HepG2 (cell line): ENCODE data around the gene STEAP1.

ENCODE experiments used
- CREB1 ChIP-seq, 2 experiments: fragments of 450-650 bp in 1 of 2; IDR thresholded peaks; 2 replicates each; pipeline ENCODE4 v1.6.1; 2016 to 2017; ENCODE audit warnings: control low read depth in 1 of 2, mild to moderate bottlenecking in 1 of 2, missing compliant biosample characterization in 1 of 2, missing genetic modification characterization in 1 of 2
- E2F1 ChIP-seq: sonication (generic); formaldehyde crosslinking; IDR thresholded peaks from 2 replicates; pipeline ENCODE4 v1.5.0; 2020; ENCODE audit warnings: missing genetic modification reagents
- PRDM10 ChIP-seq: sonication (generic); formaldehyde crosslinking; IDR thresholded peaks from 2 replicates; pipeline ENCODE4 v1.4.0; 2020; ENCODE audit warnings: low read depth, missing genetic modification reagents
- PTBP1 ChIP-seq: fragments of 200-400 bp; formaldehyde crosslinking; IDR thresholded peaks from 2 replicates; pipeline ENCODE4 v1.6.1; 2018; ENCODE audit warnings: low read length, low read depth; ENCODE audit not compliant: poor library complexity, severe bottlenecking
- ZNF546 ChIP-seq: sonication (generic); formaldehyde crosslinking; conservative IDR thresholded peaks from 2 replicates; pipeline ENCODE4 v1.8.1; 2023; ENCODE audit warnings: mild to moderate bottlenecking, missing genetic modification reagents

- no peak for TF ChIP-seq PTBP1
- no peak for TF ChIP-seq CREB1 (IDR thresholded peaks at IDR 0.05)
- TF ChIP-seq CREB1 (CRISPR knock-in tag; IDR thresholded peaks at IDR 0.05): no peak
- TF ChIP-seq E2F1 (CRISPR knock-in tag): no peak
- TF ChIP-seq PRDM10 (CRISPR knock-in tag): no peak
- no peak for TF ChIP-seq ZNF546 (CRISPR knock-in tag)
These were observed 34.9 kb upstream of the STEAP1 start for GRCh38 chr7:90119178-90119971.
